ENCODE results near the gene XK. TPM values are rescaled to one million over a fixed set of nuclear protein-coding genes. Genes with fewer than 3 reads are reported as not detected.

The XK gene
- total RNA-seq, 4 donors from 2014 or later = 2.8 to 8.8 (median 5.1) TPM

DNA sequence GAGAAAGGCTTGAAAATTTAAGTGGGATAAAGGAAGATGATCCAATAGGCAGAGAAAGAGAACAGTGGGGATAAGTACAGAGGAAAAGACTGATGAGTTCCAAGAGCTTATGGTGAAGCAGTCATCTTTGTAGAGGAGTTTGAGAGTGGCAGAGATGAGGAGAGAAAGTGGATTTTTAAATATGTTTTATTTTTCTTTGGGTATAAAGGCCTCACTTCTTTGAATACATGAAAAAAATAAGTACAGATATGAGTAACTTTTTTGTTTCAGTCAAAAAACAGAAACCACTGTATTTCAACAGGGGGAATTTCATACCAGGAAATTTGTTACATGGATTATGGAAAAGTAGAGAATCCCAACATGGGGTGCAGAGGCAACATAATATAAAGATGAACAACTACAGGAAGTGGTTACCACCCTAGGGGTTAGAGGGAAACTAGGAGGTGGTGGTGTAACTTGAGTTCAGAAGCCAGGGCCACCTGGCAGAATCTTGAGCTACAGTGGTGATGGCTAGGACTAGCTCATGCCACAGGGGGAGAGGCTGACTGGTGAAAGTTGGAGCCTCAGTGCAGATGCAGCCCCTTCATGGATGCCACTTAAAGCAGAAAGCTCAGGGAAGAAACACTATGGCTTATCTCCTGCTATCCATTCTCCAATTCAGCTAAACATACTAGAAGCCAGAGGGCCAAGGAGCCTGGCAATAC lies 90.8 kb downstream of the XK start:
- no peaks in the 10 kb centered on the region for H3K27me3 ChIP-seq
- no peak overlapping the region for H3K4me3 ChIP-seq
- in situ Hi-C loops (cut with MboI; ENCODE audit: low sequenced_read_pairs in 4 of 4) (no loop called here), intact Hi-C loops (cut with DNase I; ENCODE audit: low total_unique reads) (no loop called here)
- no peaks in the 10 kb centered on the region for H3K4me1 ChIP-seq
- no peak overlapping the region for H3K27ac ChIP-seq
- H3K9me3 ChIP-seq = no peaks in the 10 kb centered on the region
- no peaks in the 10 kb centered on the region for H3K36me3 ChIP-seq
- TF ChIP-seq, protein P1, sequence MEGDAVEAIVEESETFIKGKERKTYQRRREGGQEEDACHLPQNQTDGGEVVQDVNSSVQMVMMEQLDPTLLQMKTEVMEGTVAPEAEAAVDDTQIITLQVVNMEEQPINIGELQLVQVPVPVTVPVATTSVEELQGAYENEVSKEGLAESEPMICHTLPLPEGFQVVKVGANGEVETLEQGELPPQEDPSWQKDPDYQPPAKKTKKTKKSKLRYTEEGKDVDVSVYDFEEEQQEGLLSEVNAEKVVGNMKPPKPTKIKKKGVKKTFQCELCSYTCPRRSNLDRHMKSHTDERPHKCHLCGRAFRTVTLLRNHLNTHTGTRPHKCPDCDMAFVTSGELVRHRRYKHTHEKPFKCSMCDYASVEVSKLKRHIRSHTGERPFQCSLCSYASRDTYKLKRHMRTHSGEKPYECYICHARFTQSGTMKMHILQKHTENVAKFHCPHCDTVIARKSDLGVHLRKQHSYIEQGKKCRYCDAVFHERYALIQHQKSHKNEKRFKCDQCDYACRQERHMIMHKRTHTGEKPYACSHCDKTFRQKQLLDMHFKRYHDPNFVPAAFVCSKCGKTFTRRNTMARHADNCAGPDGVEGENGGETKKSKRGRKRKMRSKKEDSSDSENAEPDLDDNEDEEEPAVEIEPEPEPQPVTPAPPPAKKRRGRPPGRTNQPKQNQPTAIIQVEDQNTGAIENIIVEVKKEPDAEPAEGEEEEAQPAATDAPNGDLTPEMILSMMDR (IDR thresholded peaks at IDR 0.05 in 4 of 5, conservative IDR thresholded peaks at IDR 0.05 in 1 of 5) = no peak
- no peak for TF ChIP-seq POLR2A (IDR thresholded peaks at IDR 0.05)
- ATAC-seq (no peak), DNase-seq (no peak)

DNA sequence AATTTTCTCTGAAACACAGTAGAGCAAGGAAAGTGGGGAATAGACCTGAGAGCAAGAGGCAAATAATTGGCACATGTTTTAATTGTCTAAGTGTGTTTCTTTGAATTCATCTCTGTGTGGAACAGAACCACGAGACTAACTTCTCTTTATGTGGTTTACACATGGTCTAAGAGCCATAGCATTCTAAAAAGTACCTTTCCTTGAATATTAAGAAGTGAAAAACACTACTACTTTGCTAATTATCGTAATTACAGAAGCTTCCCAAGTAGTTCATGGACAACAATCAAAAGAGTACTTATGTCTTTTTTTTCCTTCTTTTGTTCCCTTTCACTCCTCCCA lies 91.4 kb downstream of the XK start:
- Histone ChIP-seq H3K9me3 (no peaks in the 10 kb centered on the region), H3K36me3 (no peaks in the 10 kb centered on the region), H3K27me3 (no peaks in the 10 kb centered on the region), H3K27ac (no peak overlapping the region), H3K4me1 (no peaks in the 10 kb centered on the region), H3K4me3 (no peak overlapping the region)
- no peak for TF ChIP-seq POLR2A (IDR thresholded peaks at IDR 0.05)
- TF ChIP-seq, protein P1 (IDR thresholded peaks at IDR 0.05 in 4 of 5, conservative IDR thresholded peaks at IDR 0.05 in 1 of 5) = no peak
- in situ Hi-C loops (cut with MboI; ENCODE audit: low sequenced_read_pairs in 4 of 4) = no loop called here
- DNase-seq (no peak), ATAC-seq (no peak)
- intact Hi-C loops (cut with DNase I; ENCODE audit: low total_unique reads) = no loop called here

DNA sequence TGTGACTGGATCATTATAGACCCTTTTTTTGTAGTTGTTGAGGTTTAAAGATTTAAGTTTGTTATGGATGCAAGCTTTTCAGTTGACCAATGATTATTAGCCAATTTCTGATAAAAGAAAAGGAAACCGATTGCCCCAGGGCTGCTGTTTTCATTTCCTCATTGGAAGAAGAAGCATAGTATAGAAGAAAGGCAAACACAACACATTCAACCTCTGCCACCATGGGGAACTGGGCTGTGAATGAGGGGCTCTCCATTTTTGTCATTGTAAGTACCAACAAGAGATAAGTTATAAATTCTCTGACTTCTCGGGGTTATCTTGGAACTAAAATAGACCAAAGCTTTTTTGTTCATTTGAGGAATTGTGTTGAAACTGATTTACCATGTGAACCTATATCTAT lies 94.3 kb downstream of the XK start, which contains the start of gene CYBB:
Gene CYBB, plus strand, starts transcription at position 203 of the 400 bp plus-strand sequence. Its CDS starts 19 bp downstream, at position 222.
- Histone ChIP-seq H3K4me3 (peak within 1 kb of the TSS in 1 of 4 donors; percentile 4), H3K4me1 (no peaks in the 10 kb centered on the region), H3K36me3 (no peaks in the 10 kb centered on the region), H3K9me3 (no peaks in the 10 kb centered on the region), H3K27me3 (no peaks in the 10 kb centered on the region), H3K27ac (no peak within 1 kb of the TSS)
- TF ChIP-seq POLR2A (IDR thresholded peaks at IDR 0.05) = no peak
- TF ChIP-seq, protein P1 (IDR thresholded peaks at IDR 0.05 in 4 of 5, conservative IDR thresholded peaks at IDR 0.05 in 1 of 5) = no peak
- in situ Hi-C loops (cut with MboI; ENCODE audit: low sequenced_read_pairs in 4 of 4) (no loop called here), intact Hi-C loops (cut with DNase I; ENCODE audit: low total_unique reads) (no loop called here)
- DNase-seq (no peak), ATAC-seq (no peak)

DNA sequence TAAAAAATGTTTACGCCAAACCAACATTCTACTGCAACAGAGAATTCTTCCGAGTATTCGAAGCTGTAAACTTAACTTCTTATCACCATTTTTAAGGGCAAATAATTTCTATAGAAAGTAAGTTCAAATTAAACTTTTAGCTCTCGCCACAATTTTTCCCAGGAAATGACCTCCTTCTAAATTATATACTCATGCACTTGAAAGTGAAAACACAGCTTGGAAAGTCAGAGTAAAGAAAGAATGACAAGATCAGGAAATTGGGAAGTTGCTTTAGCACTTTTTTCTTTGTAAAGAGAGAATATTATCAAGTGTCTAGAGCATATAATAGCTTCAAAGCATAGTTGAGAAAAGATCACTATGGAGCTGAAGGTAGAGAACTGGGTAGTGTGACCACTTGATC lies 95.5 kb downstream of the XK start:
- no peaks in the 10 kb centered on the region for H3K4me1 ChIP-seq
- DNase-seq (no peak), ATAC-seq (no peak)
- H3K4me3 ChIP-seq = no peak overlapping the region
- TF ChIP-seq, protein P1 (IDR thresholded peaks at IDR 0.05 in 4 of 5, conservative IDR thresholded peaks at IDR 0.05 in 1 of 5) = no peak
- no peak for TF ChIP-seq POLR2A (IDR thresholded peaks at IDR 0.05)
- intact Hi-C loops (cut with DNase I; ENCODE audit: low total_unique reads) (no loop called here), in situ Hi-C loops (cut with MboI; ENCODE audit: low sequenced_read_pairs in 4 of 4) (no loop called here)
- no peaks in the 10 kb centered on the region for H3K36me3 ChIP-seq
- H3K9me3 ChIP-seq = no peaks in the 10 kb centered on the region
- no peaks in the 10 kb centered on the region for H3K27me3 ChIP-seq
- H3K27ac ChIP-seq = no peak overlapping the region

Other genes starting within 250 kb of the XK start
- under 1 TPM in 3 of 4 donors, not detected in 1; 0.02 to 0.25 (median 0.16) TPM for gene LANCL3, start 114.1 kb upstream of the XK start, total RNA-seq
- gene CYBB, start 94.3 kb downstream of the XK start, total RNA-seq = 1 to 10 TPM; 1.8 to 6.7 (median 5.1) TPM
- gene DYNLT3, start 161.8 kb downstream of the XK start, total RNA-seq = 10 to 100 TPM; 12.7 to 22.2 (median 15.0) TPM

Measured in gastrocnemius medialis (tissue), 4 donors.